GM13977 (cell line): Measurements from ENCODE around the gene TPD52L1.
A peak's percentile ranks its signal among the peaks of the same experiment; 100 is the strongest.

ENCODE experiments used
- DNase-seq: peaks from one replicate; pipeline ENCODE4 v3.0.0; 2012; ENCODE audit warnings: low spot score
- in situ Hi-C: fragments of 300-500 bp; cut with MboI; formaldehyde crosslinking; loops from one replicate; pipeline ENCODE4 v1.12.0; 2022; ENCODE audit warnings: low sequenced_read_pairs, low pct_unique_long_range_greater_than_20kb, mixed read lengths, inconsistent platforms; ENCODE audit not compliant: unreplicated experiment
- TF ChIP-seq, protein P1 (sequence below): IDR thresholded peaks from 2 replicates; pipeline ENCODE4 v1.5.1; 2012; ENCODE audit warnings: mild to moderate bottlenecking, control low read depth; ENCODE audit not compliant: insufficient read depth; ENCODE audit errors: extremely low read depth, missing control alignments

Gene TPD52L1, protein sequence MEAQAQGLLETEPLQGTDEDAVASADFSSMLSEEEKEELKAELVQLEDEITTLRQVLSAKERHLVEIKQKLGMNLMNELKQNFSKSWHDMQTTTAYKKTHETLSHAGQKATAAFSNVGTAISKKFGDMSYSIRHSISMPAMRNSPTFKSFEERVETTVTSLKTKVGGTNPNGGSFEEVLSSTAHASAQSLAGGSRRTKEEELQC

DNA sequence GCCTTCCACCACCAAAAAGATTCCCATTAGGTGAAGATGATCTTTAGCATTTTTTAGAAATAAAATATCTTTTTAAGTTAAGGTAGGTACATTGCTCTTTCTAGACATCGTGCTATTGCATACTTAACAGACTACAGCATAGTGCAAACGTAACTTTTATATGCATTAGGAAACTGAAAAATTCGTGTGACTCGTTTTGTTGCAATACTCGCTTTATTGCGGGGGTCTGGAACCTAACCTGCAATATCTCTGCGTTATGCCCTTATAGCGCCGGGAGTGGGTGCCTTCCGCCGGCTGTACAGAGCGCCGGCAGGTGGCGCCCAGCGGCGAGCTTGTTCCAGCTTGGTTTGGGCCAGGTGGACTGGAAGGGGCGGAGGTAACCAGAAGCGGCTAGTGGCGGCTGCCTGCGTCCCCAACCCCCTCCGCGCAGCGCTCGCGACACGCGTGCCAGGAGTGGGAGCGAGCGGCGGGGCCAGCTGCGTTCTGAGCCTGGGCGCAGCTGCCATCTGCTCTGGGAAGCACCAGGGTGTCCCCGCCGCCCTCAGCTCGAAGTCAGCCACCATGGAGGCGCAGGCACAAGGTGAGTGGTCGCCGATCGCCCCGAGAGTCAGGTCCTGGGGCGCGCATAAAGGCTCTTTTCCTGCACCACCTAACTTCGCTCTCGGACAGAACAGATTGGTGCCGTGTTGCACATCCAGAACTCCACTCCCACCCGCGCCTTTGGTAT is at the start of gene TPD52L1:
TPD52L1 (plus strand) TSS at position 383 of the 727 bp plus-strand sequence; CDS start at position 562, 179 bp downstream.
- TF ChIP-seq, protein P1, sequence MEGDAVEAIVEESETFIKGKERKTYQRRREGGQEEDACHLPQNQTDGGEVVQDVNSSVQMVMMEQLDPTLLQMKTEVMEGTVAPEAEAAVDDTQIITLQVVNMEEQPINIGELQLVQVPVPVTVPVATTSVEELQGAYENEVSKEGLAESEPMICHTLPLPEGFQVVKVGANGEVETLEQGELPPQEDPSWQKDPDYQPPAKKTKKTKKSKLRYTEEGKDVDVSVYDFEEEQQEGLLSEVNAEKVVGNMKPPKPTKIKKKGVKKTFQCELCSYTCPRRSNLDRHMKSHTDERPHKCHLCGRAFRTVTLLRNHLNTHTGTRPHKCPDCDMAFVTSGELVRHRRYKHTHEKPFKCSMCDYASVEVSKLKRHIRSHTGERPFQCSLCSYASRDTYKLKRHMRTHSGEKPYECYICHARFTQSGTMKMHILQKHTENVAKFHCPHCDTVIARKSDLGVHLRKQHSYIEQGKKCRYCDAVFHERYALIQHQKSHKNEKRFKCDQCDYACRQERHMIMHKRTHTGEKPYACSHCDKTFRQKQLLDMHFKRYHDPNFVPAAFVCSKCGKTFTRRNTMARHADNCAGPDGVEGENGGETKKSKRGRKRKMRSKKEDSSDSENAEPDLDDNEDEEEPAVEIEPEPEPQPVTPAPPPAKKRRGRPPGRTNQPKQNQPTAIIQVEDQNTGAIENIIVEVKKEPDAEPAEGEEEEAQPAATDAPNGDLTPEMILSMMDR, result peak; percentile 95
- in situ Hi-C loops, result no loop called here
- DNase-seq, result peak; percentile 84

DNA sequence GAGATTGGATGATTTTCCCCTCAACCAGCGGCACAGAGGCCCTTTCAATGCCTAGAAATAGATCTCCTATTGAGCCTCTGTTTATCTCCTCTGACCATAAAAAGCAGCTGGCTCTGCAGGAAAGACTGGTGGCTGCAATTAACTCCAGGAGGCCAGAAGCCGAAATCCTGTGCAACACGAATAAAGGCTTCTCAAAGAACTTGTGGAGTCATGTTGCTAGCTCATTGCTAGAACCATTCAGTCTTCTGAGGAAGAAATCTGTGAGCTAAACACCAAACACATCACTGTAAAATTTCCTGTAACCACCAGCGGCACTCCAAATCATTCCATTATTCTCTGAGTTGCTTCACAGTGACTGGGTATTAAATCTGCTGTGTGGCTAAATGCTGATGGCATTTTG is 49.1 kb upstream of the TPD52L1 start:
- DNase-seq, result no peak
- in situ Hi-C loops, result no loop called here
- TF ChIP-seq, protein P1, result no peak

DNA sequence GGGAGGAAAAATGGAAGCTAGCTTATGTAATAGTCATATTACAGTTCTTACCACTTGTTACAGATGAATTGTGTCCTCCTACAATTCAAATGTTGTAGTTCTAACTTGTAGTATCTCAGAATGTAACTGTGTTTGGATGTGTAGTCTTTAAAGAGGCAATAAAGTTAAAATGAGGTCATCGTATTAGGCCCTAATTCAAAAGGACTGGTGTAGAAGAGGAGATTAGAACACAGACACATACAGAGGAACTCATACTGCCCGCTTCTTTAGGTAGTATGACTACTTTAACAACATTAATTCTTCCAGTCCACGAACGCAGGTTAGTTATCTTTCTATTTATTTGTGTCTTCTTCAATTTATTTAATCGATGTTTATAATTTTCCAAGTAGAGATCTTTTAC is 46.5 kb upstream of the TPD52L1 start:
- in situ Hi-C loops, result no loop called here
- TF ChIP-seq, protein P1, result no peak

DNA sequence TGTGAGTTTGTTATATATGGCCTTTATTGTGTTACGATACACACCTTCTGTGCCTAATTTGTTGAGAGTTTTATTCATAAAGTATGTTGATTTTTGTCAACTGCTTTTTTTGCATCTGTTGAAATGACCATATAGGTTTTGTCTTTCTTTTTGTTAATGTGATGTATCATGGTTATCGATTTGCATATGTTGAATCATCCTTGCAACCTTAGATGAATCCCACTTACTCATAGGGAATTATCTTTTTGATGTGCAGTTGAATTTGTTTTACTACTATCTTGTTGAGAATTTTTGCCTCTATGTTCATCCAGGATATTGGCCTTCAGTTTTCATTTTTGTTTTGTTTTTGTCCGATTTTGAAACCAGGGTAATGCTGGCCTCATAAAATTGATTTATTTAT is 45.7 kb upstream of the TPD52L1 start:
- no peak for DNase-seq
- in situ Hi-C loops, result no loop called here

More for the DNA sequence above, 46.5 kb upstream of the TPD52L1 start:
- DNase-seq, result no peak

DNA sequence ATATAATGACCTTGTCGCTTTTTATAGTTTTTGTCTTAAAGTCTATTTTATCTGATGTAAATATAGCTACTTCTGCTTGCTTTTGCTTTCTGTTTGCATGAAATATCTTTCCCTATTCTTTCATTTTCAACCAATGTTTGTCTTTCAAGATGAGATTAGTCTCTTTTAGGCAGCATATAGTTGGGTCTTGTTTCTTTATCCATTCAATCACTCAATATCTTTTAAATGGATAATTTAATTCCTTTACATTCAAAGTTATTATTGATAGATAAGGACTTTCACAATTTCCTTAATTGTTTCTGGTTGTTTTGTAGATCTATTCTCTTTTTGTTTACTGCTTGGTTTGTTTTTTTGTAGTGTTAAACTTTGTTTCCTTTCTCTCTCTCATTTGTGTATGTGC is 43.5 kb upstream of the TPD52L1 start:
- no peak for DNase-seq
- in situ Hi-C loops, result no loop called here
- TF ChIP-seq, protein P1, result no peak

More for the DNA sequence above, 45.7 kb upstream of the TPD52L1 start:
- TF ChIP-seq, protein P1, result no peak

DNA sequence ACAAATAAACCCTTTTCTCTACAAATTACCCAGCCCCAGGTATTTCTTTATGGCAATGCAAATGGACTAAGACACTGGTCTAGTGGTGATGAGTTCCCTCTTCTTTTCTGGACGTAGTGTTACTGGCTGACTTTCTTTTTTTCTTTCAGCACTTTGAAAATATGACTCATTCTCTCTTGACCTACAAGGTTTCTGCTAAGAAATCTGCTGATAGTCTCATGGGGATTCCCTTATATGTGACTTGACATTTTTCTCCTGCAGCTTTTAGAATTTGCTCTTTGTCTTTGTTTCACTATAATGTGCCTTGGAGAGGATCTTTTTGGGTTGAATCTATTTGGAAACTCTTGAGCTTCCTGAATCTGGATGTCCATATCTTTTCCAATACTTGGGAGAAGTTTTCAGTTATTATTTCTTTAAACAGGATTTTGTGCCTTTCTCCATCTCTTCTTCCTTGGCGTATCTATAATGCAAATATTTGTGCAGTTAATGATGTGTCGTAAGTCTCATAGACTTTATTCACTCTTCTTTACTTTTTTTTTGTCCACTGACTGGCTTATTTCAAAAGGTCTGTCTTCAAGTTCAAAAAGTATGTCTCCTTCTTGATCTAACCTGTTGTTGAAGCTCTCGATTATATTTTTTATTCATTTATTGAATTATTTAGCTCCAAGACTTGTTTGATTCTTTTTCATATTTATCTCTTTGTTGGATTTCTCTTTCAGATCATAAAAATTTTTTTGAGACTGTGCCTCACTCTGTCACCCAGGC is 42.2 kb upstream of the TPD52L1 start:
- DNase-seq, result no peak
- TF ChIP-seq, protein P1, result no peak
- in situ Hi-C loops, result no loop called here
